Gastroesophageal sphincter (tissue), 4 donors: ENCODE data around the gene HERPUD1. TPM values are rescaled to one million over a fixed set of nuclear protein-coding genes. Genes with fewer than 3 reads are reported as not detected.

Source experiments
- ATAC-seq: fragments of 150-250 bp; one replicate; pipeline ENCODE4 v1.9.1; 2016; ENCODE audit warnings: mild to moderate bottlenecking, moderate library complexity
- H3K27ac ChIP-seq, 4 donors: fragments of 200-600 bp; sonication (generic) in 3 of 4; 1 replicate in 3 of 4; 2 replicates in 1 of 4; pipeline ENCODE4 v1.5.1; 2016 to 2019
- H3K27me3 ChIP-seq: fragments of 200-600 bp; sonication (generic); one replicate; pipeline ENCODE4 v1.5.1; 2019
- H3K36me3 ChIP-seq, 2 donors: fragments of 200-600 bp; sonication (generic); one replicate each; pipeline ENCODE4 v1.5.1; 2019; ENCODE audit warnings: control low read depth in 1 of 2
- H3K4me1 ChIP-seq, 3 donors: fragments of 200-600 bp; sonication (generic); 1 replicate in 2 of 3; 2 replicates in 1 of 3; pipeline ENCODE4 v1.5.1; 2016 to 2019; ENCODE audit warnings: control low read depth in 2 of 3
- H3K4me3 ChIP-seq, 2 donors: fragments of 200-600 bp; sonication (generic); one replicate each; pipeline ENCODE4 v1.5.1; 2019; ENCODE audit warnings: mild to moderate bottlenecking in 1 of 2, moderate library complexity in 1 of 2
- H3K9me3 ChIP-seq, 3 donors: fragments of 200-600 bp; sonication (generic); one replicate each; pipeline ENCODE4 v1.5.1; 2017 to 2019; ENCODE audit warnings: control low read depth in 2 of 3
- CTCF ChIP-seq, 4 experiments: fragments of 200-600 bp in 2 of 4; fragments of 450-650 bp in 2 of 4; sonication (generic) in 1 of 4; IDR thresholded peaks; one replicate each; pipeline ENCODE4 v1.5.1; 2017 to 2019; ENCODE audit warnings: antibody characterized with exemption in 4 of 4, mild to moderate bottlenecking in 2 of 4, moderate library complexity in 2 of 4
- EP300 ChIP-seq: sonication (generic); formaldehyde crosslinking; IDR thresholded peaks from one replicate; pipeline ENCODE4 v1.6.1; 2017; ENCODE audit warnings: antibody characterized with exemption, mild to moderate bottlenecking
- POLR2A ChIP-seq, 2 donors: fragments of 450-650 bp; IDR thresholded peaks; one replicate each; pipeline ENCODE4 v1.6.1; 2017; ENCODE audit warnings: antibody characterized with exemption in 2 of 2, mild to moderate bottlenecking in 2 of 2, moderate library complexity in 1 of 2
- POLR2AphosphoS5 ChIP-seq: sonication (generic); formaldehyde crosslinking; IDR thresholded peaks from one replicate; pipeline ENCODE4 v1.6.1; 2017; ENCODE audit warnings: antibody characterized with exemption
- WGBS, 2 donors: methylation state at CpG; one replicate each; pipeline ENCODE4 v1.1.5; 2018; ENCODE audit warnings: low coverage in 1 of 2; 5-methylcytosine and 5-hydroxymethylcytosine counted together
- total RNA-seq, 4 donors: library from RNA; depleted of rRNA; stranded (reverse); fragments of >200 nt; gene quantifications; one replicate each; pipeline ENCODE4 v1.1.0, GENCODE V29; 2016

The HERPUD1 gene
- total RNA-seq, 4 donors from 2014 or later = 41.2 to 87.5 (median 79.1) TPM

GRCh38 chr16:56974549-56975300 lies 42.8 kb downstream of the HERPUD1 start:
- H3K4me1 ChIP-seq = no peaks in the 10 kb centered on the region
- TF ChIP-seq CTCF (IDR thresholded peaks at IDR 0.05) (no peak), POLR2AphosphoS5 (no peak), EP300 (no peak), POLR2A (IDR thresholded peaks at IDR 0.05) (no peak)
- H3K4me3 ChIP-seq = no peak overlapping the region
- no peaks in the 10 kb centered on the region for H3K36me3 ChIP-seq
- 84 to 86% methylated on average over 3 to 7 of the region's 9 CpGs for WGBS, 2 donors
- no peaks in the 10 kb centered on the region for H3K27me3 ChIP-seq
- H3K9me3 ChIP-seq = no peaks in the 10 kb centered on the region
- H3K27ac ChIP-seq = no peak overlapping the region
- no peak for ATAC-seq

GRCh38 chr16:56975714-56976113 lies 43.8 kb downstream of the HERPUD1 start:
- Histone ChIP-seq H3K9me3 (no peaks in the 10 kb centered on the region), H3K27ac (no peak overlapping the region), H3K27me3 (no peaks in the 10 kb centered on the region), H3K36me3 (no peaks in the 10 kb centered on the region), H3K4me3 (no peak overlapping the region), H3K4me1 (no peaks in the 10 kb centered on the region)
- no peak for ATAC-seq
- WGBS, 2 donors = 81 to 88% methylated on average over 7 to 10 of the region's 10 CpGs
- TF ChIP-seq EP300 = no peak
- TF ChIP-seq POLR2AphosphoS5 = no peak
- no peak for TF ChIP-seq POLR2A (IDR thresholded peaks at IDR 0.05)
- TF ChIP-seq CTCF (IDR thresholded peaks at IDR 0.05) = no peak

GRCh38 chr16:56977216-56977615 lies 45.3 kb downstream of the HERPUD1 start:
- Histone ChIP-seq H3K36me3 (no peaks in the 10 kb centered on the region), H3K27ac (no peak overlapping the region), H3K4me1 (no peaks in the 10 kb centered on the region), H3K4me3 (no peak overlapping the region), H3K27me3 (no peaks in the 10 kb centered on the region), H3K9me3 (no peaks in the 10 kb centered on the region)
- WGBS, 2 donors = 85 to 92% methylated on average over 5 of the region's 6 CpGs
- no peak for ATAC-seq
- no peak for TF ChIP-seq CTCF (IDR thresholded peaks at IDR 0.05)
- no peak for TF ChIP-seq EP300
- no peak for TF ChIP-seq POLR2AphosphoS5
- no peak for TF ChIP-seq POLR2A (IDR thresholded peaks at IDR 0.05)

GRCh38 chr16:56977823-56978430 lies 46.0 kb downstream of the HERPUD1 start:
- H3K27ac ChIP-seq = no peak overlapping the region
- no peaks in the 10 kb centered on the region for H3K36me3 ChIP-seq
- H3K9me3 ChIP-seq = no peaks in the 10 kb centered on the region
- ATAC-seq = no peak
- no peaks in the 10 kb centered on the region for H3K27me3 ChIP-seq
- H3K4me1 ChIP-seq = no peaks in the 10 kb centered on the region
- H3K4me3 ChIP-seq = no peak overlapping the region
- 97 to 100% methylated on average over 1 to 3 of the region's 11 CpGs for WGBS, 2 donors
- TF ChIP-seq POLR2A (IDR thresholded peaks at IDR 0.05) (no peak), POLR2AphosphoS5 (no peak), EP300 (no peak), CTCF (IDR thresholded peaks at IDR 0.05) (no peak)

GRCh38 chr16:56980201-56980535 lies 48.2 kb downstream of the HERPUD1 start:
- Histone ChIP-seq H3K27ac (no peak overlapping the region), H3K9me3 (no peaks in the 10 kb centered on the region), H3K4me3 (no peak overlapping the region), H3K36me3 (no peaks in the 10 kb centered on the region), H3K4me1 (peaks cover 0 to 6% (median 0%) of the 10 kb centered on the region in 3 donors), H3K27me3 (no peaks in the 10 kb centered on the region)
- ATAC-seq = no peak
- 88 to 89% methylated on average over 3 to 4 of the region's 4 CpGs for WGBS, 2 donors
- no peak for TF ChIP-seq POLR2AphosphoS5
- no peak for TF ChIP-seq CTCF (IDR thresholded peaks at IDR 0.05)
- no peak for TF ChIP-seq POLR2A (IDR thresholded peaks at IDR 0.05)
- TF ChIP-seq EP300 = no peak
